Cardiac muscle cell (in vitro differentiated cells and primary cell): Measurements from ENCODE around the gene COPZ1. TPM values are rescaled to one million over a fixed set of nuclear protein-coding genes. Genes with fewer than 3 reads are reported as not detected.
A peak's percentile ranks its signal among the peaks of the same experiment; 100 is the strongest.
"Not testable (repeated sequence)": the region's sequence is repeated elsewhere in the genome, so short reads cannot be mapped to it uniquely, and the experiment has no call there.

ENCODE experiments used
- DNase-seq, 2 donors: peaks; one replicate each; pipeline versions ENCODE4 v3.0.0 to v3.0.0-alpha.2; 2010 to 2017; ENCODE audit warnings: low read depth in 1 of 2, low spot score in 1 of 2
- H3K27ac ChIP-seq: fragments of 200-600 bp; sonication (generic); 2 replicates; pipeline ENCODE4 v1.5.1; 2016
- H3K27me3 ChIP-seq: fragments of 200-600 bp; sonication (generic); 2 replicates; pipeline ENCODE4 v1.6.0; 2016; ENCODE audit warnings: control low read depth
- H3K36me3 ChIP-seq: fragments of 200-600 bp; sonication (generic); 2 replicates; pipeline ENCODE4 v1.5.1; 2016; ENCODE audit warnings: control low read depth
- H3K4me1 ChIP-seq: fragments of 200-600 bp; sonication (generic); 2 replicates; pipeline ENCODE4 v1.8.1; 2017; ENCODE audit warnings: low read depth, mild to moderate bottlenecking, mixed run types
- H3K4me3 ChIP-seq: fragments of 200-600 bp; sonication (generic); 2 replicates; pipeline ENCODE4 v1.5.1; 2016; ENCODE audit warnings: mild to moderate bottlenecking
- H3K9me3 ChIP-seq: fragments of 200-600 bp; sonication (generic); 2 replicates; pipeline ENCODE4 v1.5.1; 2017; ENCODE audit warnings: low read depth, mild to moderate bottlenecking, control low read depth
- polyA plus RNA-seq: library from polyadenylated mRNA; unstranded; fragments of >200 nt; fragmentation: Nextera tagmentation; extraction: Ambion mirVana; gene quantifications from 2 replicates; pipeline ENCODE4 v1.2.1, GENCODE V29; 2016
- total RNA-seq: library from RNA; depleted of rRNA; stranded (reverse); fragments of >200 nt; gene quantifications from 2 replicates; pipeline ENCODE4 v1.2.3, GENCODE V29; 2016
- TF ChIP-seq, protein P1 (sequence below): IDR thresholded peaks from 2 replicates; pipeline ENCODE4 v1.5.1; 2012; ENCODE audit warnings: low read depth, mild to moderate bottlenecking, low read length

COPZ1 gene
- total and polyA plus RNA-seq, 2 experiments from 2014 or later: 152 to 213 TPM

GRCh38 chr12:54349679-54350078, 24.7 kb downstream of the COPZ1 start:
- no peaks in the 10 kb centered on the region for H3K9me3 ChIP-seq
- peaks cover 38% of the 10 kb centered on the region for H3K36me3 ChIP-seq
- H3K4me3 ChIP-seq: no peak overlapping the region
- no peaks in the 10 kb centered on the region for H3K27me3 ChIP-seq
- H3K4me1 ChIP-seq: peaks cover 28% of the 10 kb centered on the region
- TF ChIP-seq, protein P1, sequence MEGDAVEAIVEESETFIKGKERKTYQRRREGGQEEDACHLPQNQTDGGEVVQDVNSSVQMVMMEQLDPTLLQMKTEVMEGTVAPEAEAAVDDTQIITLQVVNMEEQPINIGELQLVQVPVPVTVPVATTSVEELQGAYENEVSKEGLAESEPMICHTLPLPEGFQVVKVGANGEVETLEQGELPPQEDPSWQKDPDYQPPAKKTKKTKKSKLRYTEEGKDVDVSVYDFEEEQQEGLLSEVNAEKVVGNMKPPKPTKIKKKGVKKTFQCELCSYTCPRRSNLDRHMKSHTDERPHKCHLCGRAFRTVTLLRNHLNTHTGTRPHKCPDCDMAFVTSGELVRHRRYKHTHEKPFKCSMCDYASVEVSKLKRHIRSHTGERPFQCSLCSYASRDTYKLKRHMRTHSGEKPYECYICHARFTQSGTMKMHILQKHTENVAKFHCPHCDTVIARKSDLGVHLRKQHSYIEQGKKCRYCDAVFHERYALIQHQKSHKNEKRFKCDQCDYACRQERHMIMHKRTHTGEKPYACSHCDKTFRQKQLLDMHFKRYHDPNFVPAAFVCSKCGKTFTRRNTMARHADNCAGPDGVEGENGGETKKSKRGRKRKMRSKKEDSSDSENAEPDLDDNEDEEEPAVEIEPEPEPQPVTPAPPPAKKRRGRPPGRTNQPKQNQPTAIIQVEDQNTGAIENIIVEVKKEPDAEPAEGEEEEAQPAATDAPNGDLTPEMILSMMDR: no peak
- H3K27ac ChIP-seq: no peak overlapping the region
- no peak for DNase-seq

DNA sequence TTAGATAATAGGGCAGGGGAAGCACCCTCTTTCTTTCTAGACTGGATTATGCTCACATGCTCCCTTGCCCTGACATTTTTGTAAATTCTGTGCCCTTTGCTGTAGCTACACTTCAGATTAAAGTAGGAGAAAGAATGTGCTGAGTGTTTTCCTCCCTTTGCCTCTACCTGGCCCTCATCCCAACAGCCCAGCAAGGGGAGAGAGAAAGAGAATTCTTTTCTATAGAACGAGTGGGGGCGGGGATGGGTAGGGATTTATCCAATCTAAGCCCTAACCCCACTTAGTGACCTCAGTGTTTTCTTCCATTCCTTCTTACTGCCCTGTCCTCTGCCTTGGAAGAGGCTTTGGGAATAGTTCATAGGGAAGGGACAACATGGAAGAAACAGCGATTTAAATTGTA, 25.8 kb downstream of the COPZ1 start:
- DNase-seq: peak in 1 of 2 donors; percentile 40
- Histone ChIP-seq H3K4me3 (no peak overlapping the region), H3K36me3 (peaks cover 29% of the 10 kb centered on the region), H3K27ac (peak overlapping the region; percentile 7), H3K4me1 (peaks cover 38% of the 10 kb centered on the region), H3K9me3 (no peaks in the 10 kb centered on the region), H3K27me3 (no peaks in the 10 kb centered on the region)
- TF ChIP-seq, protein P1: no peak

GRCh38 chr12:54351341-54351740, 26.4 kb downstream of the COPZ1 start:
- TF ChIP-seq, protein P1: no peak
- Histone ChIP-seq H3K4me1 (peaks cover 40% of the 10 kb centered on the region), H3K4me3 (no peak overlapping the region), H3K27me3 (no peaks in the 10 kb centered on the region), H3K27ac (peak overlapping the region; percentile 7), H3K9me3 (no peaks in the 10 kb centered on the region), H3K36me3 (peaks cover 29% of the 10 kb centered on the region)
- no peak for DNase-seq

DNA sequence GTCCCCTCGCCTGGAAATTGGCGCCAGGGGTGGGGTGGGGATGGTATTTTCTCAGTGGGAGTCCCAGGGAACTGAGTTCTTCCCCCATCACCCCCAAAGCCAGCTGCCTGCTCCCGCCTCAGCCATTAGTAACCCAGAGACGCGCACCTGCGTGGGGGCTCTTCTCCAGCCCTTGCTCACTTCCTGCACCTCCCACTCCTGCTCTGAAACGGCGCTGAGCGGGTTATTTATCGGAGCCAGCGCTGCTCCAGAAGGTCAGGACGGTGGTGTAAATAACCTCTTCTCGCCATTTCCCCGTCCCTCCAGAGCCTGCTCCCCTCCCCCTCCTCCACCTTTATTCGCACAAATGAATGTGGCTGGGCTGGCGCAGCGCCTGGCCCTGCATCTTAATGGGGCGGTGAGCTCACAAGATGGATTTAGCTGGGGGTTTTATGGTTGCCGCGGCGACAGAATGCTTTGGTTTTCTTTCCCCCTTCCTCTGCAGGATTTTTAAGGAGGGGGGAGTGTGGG, 27.1 kb downstream of the COPZ1 start:
- DNase-seq: peak; percentile 62 to 64
- Histone ChIP-seq H3K27ac (peak overlapping the region; percentile 86), H3K9me3 (no peaks in the 10 kb centered on the region), H3K4me3 (peak overlapping the region; percentile 1), H3K4me1 (peaks cover 46% of the 10 kb centered on the region), H3K27me3 (no peaks in the 10 kb centered on the region), H3K36me3 (peaks cover 26% of the 10 kb centered on the region)
- TF ChIP-seq, protein P1: no peak

- no peaks in the 10 kb centered on the region for H3K9me3 ChIP-seq
- TF ChIP-seq, protein P1: no peak
- H3K36me3 ChIP-seq: peaks cover 15% of the 10 kb centered on the region
- no peak overlapping the region for H3K4me3 ChIP-seq
- peaks cover 57% of the 10 kb centered on the region for H3K4me1 ChIP-seq
- peak overlapping the region; percentile 86 for H3K27ac ChIP-seq
- H3K27me3 ChIP-seq: no peaks in the 10 kb centered on the region
- DNase-seq: peak in 1 of 2 donors; percentile 36
Observed at GRCh38 chr12:54352891-54353874, 28.3 kb downstream of the COPZ1 start.

- H3K36me3 ChIP-seq, H3K27ac ChIP-seq, H3K4me3 ChIP-seq, H3K9me3 ChIP-seq, DNase-seq, H3K27me3 ChIP-seq: not testable (repeated sequence)
- H3K4me1 ChIP-seq: peaks cover 61% of the 10 kb centered on the region
Observed at GRCh38 chr12:54354271-54354670, 29.3 kb downstream of the COPZ1 start.
